GM10248 (cell line): ENCODE results near the gene LCNL1.

Experiments
- CTCF ChIA-PET: fragments of 300-600 bp; sonication (Branson Sonifier 250); formaldehyde crosslinking; extraction: SDS; loops from one replicate; lab custom pipeline; 2021; ENCODE audit warnings: antibody characterized with exemption; lab: Yijun Ruan, JAX
- POLR2A ChIA-PET: fragments of 350-650 bp; sonication (Branson Sonifier 250); formaldehyde crosslinking; extraction: SDS; loops from one replicate; lab custom pipeline; 2020; ENCODE audit warnings: antibody characterized with exemption; lab: Yijun Ruan, JAX
- DNase-seq: peaks from one replicate; pipeline ENCODE4 v3.0.0; 2012; ENCODE audit errors: extremely low spot score
- TF ChIP-seq, protein P1 (sequence below): IDR thresholded peaks from 2 replicates; pipeline ENCODE4 v1.5.1; 2012; ENCODE audit warnings: mild to moderate bottlenecking, low read depth; ENCODE audit errors: extremely low read depth, missing control alignments, control extremely low read depth

Gene LCNL1

GRCh38 chr9:137034709-137035506, 52.1 kb downstream of the LCNL1 start:
- TF ChIP-seq, protein P1, sequence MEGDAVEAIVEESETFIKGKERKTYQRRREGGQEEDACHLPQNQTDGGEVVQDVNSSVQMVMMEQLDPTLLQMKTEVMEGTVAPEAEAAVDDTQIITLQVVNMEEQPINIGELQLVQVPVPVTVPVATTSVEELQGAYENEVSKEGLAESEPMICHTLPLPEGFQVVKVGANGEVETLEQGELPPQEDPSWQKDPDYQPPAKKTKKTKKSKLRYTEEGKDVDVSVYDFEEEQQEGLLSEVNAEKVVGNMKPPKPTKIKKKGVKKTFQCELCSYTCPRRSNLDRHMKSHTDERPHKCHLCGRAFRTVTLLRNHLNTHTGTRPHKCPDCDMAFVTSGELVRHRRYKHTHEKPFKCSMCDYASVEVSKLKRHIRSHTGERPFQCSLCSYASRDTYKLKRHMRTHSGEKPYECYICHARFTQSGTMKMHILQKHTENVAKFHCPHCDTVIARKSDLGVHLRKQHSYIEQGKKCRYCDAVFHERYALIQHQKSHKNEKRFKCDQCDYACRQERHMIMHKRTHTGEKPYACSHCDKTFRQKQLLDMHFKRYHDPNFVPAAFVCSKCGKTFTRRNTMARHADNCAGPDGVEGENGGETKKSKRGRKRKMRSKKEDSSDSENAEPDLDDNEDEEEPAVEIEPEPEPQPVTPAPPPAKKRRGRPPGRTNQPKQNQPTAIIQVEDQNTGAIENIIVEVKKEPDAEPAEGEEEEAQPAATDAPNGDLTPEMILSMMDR, result peak; percentile 96
- CTCF ChIA-PET, result interaction anchor here (0.6 to 9.4 kb wide), 66 partner anchors 9 to 363 kb away, joined by 3 to 202 read pairs (median 5); partner anchors contain the start of genes AJM1, C8G, CLIC3 and FBXW5
- DNase-seq, result peak; percentile 92
- POLR2A ChIA-PET, result interaction anchor here (0.7 to 1.3 kb wide), 4 partner anchors 42 to 316 kb away, joined by 3 to 4 read pairs (median 4); partner anchors contain the start of gene TUBB4B
